ENCODE results near the gene MC2R.

DNA sequence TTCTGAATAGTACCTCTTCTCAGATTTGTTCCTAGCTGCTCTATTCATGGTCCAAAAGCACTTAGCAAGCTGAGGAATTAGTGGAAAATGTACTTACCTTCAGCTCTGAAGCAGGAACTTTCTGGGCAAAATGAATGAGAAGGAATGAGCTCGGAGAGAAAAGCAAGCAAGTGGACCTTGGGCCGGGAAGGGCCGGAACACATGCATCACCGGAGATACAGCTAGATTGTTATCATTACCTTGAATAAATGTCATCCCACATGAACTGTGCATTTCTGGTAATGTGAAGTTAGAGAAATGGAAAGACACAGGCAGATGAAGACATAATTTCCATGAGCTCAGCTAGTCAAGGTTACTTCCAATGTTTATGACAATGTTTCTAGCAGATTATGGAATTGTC, at the start of gene MC2R:
- TF ChIP-seq, protein P1, sequence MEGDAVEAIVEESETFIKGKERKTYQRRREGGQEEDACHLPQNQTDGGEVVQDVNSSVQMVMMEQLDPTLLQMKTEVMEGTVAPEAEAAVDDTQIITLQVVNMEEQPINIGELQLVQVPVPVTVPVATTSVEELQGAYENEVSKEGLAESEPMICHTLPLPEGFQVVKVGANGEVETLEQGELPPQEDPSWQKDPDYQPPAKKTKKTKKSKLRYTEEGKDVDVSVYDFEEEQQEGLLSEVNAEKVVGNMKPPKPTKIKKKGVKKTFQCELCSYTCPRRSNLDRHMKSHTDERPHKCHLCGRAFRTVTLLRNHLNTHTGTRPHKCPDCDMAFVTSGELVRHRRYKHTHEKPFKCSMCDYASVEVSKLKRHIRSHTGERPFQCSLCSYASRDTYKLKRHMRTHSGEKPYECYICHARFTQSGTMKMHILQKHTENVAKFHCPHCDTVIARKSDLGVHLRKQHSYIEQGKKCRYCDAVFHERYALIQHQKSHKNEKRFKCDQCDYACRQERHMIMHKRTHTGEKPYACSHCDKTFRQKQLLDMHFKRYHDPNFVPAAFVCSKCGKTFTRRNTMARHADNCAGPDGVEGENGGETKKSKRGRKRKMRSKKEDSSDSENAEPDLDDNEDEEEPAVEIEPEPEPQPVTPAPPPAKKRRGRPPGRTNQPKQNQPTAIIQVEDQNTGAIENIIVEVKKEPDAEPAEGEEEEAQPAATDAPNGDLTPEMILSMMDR (IDR thresholded peaks at IDR 0.05; ENCODE audit: insufficient read depth, low read length) = no peak
- TF ChIP-seq POLR2AphosphoS5 (IDR thresholded peaks at IDR 0.05; ENCODE audit: low read depth) = no peak
- TF ChIP-seq, protein P2, sequence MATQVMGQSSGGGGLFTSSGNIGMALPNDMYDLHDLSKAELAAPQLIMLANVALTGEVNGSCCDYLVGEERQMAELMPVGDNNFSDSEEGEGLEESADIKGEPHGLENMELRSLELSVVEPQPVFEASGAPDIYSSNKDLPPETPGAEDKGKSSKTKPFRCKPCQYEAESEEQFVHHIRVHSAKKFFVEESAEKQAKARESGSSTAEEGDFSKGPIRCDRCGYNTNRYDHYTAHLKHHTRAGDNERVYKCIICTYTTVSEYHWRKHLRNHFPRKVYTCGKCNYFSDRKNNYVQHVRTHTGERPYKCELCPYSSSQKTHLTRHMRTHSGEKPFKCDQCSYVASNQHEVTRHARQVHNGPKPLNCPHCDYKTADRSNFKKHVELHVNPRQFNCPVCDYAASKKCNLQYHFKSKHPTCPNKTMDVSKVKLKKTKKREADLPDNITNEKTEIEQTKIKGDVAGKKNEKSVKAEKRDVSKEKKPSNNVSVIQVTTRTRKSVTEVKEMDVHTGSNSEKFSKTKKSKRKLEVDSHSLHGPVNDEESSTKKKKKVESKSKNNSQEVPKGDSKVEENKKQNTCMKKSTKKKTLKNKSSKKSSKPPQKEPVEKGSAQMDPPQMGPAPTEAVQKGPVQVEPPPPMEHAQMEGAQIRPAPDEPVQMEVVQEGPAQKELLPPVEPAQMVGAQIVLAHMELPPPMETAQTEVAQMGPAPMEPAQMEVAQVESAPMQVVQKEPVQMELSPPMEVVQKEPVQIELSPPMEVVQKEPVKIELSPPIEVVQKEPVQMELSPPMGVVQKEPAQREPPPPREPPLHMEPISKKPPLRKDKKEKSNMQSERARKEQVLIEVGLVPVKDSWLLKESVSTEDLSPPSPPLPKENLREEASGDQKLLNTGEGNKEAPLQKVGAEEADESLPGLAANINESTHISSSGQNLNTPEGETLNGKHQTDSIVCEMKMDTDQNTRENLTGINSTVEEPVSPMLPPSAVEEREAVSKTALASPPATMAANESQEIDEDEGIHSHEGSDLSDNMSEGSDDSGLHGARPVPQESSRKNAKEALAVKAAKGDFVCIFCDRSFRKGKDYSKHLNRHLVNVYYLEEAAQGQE (IDR thresholded peaks at IDR 0.05; ENCODE audit: insufficient replicate concordance, low read depth) = no peak
- TF ChIP-seq GABPA (IDR thresholded peaks at IDR 0.05; ENCODE audit: low read depth) = no peak
- no peak for TF ChIP-seq SPI1 (IDR thresholded peaks at IDR 0.05; ENCODE audit: borderline replicate concordance, low read depth)

Data from HL-60 (cell line).